AG08396 (cell line): ENCODE measurements around the gene ZNF438.

Experiments
- DNase-seq: peaks from one replicate; pipeline ENCODE4 v3.0.0; 2012; ENCODE audit warnings: low spot score, mixed read lengths

ZNF438 gene

DNA sequence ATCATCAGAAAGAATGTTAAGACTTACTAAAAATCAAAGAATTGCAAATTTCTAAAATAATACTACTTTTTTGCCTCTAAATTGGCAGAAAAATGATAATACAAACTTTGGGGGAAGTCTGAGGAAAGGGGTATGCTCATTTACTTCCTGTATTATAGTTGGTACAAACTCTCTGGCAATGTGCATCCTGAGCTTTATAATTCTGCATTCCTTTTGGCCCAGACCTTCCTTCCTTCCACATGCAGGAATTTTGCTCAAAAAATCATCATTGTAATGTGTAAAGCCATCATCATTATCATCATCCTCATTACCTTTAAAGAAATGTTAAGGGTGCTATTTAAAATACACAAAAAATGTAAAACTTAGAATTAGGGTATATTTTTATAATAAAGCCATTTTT lies 148.5 kb downstream of the ZNF438 start:
- DNase-seq, result no peak

DNA sequence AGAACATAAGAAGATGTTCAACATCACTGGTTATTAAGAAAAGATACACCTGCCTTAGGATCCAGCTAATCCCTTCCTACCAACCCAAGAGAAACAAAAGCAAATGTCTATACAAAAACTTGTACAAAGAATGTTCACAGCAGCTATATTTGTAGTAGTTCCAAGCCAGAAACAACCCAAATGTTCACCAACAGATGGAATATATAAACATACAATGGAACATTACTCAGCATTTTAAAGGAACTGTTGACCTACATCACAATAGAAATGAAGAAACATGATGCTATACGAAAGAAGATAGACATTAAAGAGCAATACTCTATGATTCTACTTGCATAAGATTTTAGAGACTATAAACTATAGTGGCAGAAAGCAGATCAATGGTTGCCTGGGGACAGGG lies 149.4 kb downstream of the ZNF438 start:
- no peak for DNase-seq

DNA sequence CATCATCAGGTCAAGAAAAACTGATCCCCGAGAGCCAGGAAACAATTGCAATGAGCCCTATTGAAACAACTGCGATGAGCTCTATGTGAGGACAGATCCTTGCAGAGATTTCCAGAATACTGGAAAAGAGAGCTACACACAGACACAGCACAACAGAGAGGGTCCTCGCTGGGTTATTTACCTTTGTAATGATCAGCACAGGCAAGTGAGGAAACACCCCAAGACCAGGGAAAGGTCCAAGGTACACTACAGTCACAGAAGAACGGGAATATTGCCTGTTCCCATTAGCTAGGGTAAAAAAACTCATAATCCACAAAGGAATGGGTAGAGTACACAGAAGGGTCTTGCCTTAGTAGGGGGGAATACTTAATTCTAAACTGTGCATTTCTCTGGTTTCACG lies 152.7 kb downstream of the ZNF438 start:
- no peak for DNase-seq

DNA sequence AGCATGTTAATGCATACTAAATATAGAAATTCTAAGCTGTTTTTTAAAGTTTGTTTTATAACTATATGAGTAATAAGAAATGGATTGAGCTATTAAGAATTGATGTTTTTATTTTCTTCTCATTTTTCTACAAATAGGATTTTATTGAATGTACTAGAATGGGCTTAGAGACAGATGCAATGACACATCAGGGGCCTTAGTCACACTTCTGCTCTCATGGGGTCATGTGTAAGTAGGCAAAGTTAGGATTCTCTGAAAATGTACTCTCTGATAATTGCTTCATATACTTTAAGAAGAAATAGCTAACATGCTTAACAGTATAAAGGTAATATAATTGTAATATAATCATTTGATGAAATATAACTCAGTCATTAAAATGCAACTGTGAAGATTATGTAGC lies 154.6 kb downstream of the ZNF438 start:
- DNase-seq, result no peak

DNA sequence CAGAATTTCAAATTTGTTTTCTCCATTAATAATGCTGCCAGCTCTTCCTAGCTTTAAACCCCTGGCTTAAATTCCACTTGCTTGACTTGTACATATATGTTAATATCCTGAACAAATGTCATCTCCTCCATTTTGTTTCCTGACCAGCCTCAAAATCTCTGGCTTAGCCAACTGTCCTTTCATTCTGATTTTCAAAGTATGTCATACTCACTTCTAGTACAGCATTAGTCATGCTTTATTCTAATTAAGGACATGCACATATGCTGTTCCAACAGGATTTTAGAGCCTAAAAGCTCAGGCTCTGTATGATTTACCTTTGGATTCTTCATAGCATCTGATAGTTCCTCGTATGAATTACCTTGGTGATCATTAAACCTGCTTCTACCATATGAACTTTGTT lies 158.3 kb downstream of the ZNF438 start:
- DNase-seq, result no peak

DNA sequence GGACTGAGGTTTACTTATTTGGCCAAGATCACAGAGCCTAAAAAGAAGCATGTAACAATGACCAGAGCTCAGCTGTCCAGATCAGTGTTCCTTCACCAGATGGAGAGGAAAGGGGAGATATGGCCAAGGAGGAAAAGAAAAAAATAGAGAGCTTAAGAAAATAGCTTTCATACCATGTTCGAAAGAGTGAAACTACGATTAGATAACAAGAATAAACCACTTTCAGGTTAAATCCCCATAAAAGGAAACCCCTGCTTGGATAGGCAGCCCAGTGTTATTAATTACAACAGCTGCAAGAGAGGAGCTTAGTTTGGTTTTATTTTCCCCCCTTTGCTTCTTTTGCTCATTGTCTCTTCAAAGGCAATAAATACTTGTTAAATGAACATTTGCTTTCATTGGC lies 160.8 kb downstream of the ZNF438 start:
- no peak for DNase-seq

DNA sequence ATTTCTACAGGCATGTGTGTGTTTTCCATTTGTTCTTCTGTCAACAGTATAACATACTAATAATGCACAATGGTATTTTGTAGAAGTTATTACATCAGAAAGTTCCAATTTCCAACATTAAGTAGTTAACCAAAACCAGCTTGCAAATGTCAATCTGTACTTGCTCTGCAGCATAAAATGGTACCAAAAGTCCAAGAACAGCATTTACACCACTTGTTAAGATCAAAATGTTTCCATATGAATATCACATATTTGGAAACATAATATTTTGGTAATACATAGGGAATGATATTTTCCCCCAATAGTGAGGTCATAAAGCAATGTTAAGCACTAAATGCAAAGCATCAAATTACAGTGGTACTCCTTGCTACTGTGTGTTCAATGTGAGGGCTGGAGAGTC lies 162.1 kb downstream of the ZNF438 start:
- no peak for DNase-seq

DNA sequence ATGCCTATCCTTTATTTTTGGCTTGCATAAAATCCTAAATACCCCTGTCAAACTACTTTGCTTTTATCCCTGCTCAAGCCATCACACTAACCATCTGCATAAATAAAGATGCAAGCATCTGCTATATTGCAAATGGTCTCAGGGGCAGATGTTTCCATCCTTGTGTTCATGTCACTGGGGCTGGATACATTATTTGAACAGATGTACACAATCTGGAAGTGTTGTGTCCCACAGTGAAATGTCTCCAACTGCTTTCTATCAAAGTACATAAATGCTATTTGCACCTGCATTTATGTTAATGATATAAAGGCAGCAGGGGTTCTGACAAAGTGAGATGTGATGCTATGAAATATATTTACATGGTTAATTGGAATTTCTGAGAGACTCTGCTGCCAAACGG lies 163.1 kb downstream of the ZNF438 start:
- no peak for DNase-seq

DNA sequence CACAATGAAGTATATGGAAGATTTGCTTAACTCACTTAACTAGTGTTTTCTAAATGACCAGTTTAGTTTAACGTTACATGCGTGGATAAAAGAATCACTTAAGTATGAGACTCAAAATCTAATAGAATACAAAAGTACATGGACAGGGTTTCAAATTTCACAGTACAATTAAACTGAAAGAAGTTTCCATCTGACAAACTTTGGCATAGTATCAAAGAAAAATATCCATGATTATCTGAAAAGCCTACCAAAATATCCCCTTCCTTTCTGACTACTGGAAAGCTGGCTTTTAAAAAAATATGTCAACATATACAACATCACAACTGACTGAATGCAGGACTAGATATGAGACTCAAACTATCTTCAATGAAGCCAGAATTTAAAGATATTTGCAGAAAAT lies 164.8 kb downstream of the ZNF438 start:
- DNase-seq, result no peak

DNA sequence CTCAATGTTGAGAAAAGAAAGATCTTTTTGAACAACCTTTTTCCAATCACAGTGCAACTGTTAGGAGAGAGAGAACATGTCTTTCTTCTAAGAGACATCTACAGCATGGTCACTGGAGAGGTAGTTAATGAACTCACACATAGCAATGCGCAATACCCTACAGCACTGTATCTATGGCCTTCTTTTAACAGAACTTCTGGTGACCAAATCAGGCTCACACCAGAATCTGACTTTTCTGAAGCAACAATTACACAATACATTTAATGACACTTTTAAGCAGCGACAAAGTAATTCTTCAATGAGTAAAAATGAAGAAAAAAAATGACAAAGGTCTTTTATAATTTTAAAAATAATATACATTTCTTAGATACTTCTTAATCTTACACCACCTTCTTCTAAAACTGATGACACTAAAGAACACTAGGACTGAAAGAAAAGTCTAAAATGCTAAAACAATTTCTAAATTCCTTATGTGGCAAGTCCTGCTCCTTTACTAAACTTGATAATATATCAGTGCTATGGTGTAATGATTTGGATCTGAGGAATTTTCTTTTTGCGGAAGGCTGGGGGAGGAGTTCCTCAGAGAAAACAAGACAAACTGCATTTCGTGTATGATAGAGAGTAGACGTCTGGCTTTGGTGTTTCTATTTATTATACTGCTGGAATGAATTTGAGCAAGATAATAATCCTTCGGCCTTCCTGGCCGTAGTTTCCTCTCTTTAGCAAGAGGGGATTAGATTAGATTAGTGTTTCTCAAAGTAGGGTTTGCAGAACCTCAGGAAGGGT lies 166.3 kb downstream of the ZNF438 start:
- DNase-seq, result no peak

DNA sequence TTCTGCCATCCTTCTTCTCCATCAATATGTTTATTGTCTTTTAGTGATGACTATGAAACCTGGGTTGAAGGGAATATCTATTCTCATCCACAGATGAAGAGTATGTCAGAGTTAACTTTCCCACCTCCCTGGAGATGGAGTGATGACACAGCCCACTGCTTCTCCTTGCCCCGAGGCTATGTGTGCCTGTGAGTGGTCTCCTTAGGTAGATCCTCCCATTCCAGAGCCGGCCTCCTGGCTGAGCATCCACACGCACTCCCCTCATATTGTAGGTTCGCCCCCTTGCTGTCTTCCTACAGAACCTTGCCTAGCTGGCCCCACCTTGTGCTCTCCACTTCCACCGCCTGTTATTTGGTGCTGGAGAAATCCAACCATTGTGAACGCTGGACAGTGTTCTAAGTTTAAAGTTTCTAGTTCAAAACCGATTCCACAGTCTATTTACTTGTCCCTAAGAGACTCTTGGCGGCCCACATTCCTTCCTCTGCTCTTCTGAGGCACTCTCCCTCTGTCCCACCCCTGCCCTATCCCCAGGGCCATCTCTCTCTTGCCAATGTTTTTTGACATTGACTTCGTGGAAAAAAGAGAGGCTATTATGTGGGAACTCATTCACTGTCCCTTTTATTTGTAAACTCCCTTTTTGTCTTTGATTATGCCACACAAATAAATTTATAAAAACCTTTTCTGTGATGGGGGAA lies 168.0 kb downstream of the ZNF438 start:
- DNase-seq, result no peak

DNA sequence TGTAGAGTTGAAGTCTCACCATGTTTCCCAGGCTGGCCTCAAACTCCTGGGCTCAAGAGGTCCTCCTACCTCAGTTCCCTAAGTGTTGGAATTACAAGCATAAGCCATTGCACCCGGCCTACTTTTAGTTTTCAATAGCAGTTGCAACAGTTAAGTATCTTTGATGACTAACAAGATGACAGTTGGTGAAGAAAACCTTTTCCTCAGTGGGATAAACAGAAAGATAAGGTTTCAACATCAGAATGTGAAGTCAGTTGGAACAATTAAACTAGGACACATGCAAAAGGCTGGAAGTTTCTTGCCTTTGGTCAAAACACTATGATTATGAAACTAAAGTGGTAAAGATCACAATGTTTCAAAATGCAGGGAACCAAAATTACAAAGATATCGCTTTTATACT lies 169.2 kb downstream of the ZNF438 start:
- peak; percentile 54 for DNase-seq

DNA sequence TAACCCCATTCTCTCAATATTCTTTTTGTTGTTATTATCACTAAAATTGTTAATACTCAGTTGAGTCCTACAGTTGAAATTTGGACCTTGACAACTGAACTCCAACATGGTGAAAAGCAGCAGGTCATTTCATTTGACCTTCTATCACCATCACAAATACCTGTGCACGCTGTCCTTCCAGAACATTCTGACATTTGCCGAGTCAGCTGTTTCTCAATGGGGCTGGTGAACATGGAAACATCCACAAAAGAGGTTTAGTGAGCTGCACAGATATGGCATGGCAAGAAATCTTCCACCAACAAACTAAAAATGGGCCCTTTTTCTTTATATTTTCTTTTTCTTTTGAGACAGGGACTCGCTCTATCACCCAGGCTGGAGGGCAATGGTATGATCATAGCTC lies 169.7 kb downstream of the ZNF438 start:
- no peak for DNase-seq

DNA sequence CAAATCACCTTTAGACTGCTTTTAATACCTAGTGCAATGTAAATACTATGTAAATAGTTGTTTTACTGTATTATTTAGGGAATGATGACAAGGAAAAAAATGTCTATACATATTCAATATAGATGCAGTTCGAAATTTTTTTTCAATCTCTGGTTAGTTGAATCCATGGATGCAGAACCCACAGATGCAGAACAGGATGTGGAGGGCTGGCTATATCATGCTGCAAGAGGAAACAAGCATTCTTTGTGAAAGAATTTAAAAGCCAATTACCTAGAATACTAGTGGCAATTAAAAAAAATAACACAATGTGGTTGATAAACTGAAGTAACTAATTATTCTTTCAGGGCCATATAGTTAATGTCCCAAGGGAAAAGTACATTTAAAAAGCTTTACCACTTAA lies 170.4 kb downstream of the ZNF438 start:
- DNase-seq, result no peak

DNA sequence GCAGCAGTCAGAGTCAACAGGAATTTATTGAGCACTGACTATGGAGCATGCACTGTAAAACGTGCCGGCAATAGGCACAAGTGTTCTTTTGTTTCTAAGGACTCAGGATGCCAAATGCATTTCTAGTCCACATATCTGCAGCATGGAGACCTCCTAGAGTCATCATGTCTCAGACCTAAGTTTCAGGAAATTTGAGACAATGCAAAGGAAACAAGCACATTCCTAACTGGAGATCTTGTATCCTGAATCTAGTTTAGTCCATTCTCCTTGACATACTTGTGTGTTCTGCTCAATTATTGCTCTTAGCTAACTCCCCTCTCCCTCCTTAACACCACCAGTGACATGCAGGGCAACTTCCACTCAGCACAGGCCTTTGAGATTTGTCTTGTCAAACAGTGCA lies 173.2 kb downstream of the ZNF438 start:
- DNase-seq, result no peak

DNA sequence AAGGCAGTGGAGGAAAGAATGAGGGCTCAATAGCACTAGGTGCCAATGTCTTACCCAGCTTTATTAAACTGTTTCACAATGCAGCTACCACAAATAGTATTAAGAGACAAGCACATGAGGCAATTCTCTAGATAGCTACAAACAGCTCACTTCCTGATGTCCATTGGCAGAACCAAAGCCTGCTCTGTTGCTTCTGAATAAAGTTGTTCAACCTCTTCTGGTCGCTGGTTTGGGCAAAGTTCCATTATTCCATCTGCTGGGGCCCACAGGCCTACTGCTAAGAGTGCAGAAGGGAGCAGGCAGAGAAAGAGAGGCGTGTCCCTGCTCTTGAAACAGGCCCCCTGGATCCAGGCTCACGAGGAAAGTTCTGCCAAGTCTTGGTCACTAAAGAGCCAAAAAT lies 173.9 kb downstream of the ZNF438 start:
- peak; percentile 38 for DNase-seq

DNA sequence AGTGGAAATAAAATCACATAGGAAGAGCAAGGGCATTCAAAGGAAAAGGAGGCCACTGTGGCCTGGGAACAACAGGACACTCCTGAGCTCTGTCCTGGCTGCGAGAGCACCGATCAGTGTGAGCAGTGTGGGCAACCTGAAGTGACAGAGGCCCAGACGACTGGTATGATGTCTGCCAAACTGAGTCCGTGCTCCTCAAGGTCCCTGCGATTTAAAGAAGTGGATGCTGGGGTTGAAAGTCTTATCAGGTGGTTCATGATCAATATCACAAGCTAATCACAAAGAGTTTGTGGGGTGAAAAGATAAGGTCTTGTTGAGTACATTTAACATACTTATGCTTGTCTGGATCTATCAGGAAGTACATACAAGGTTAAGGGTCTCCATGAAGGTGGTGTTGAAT lies 176.5 kb downstream of the ZNF438 start:
- no peak for DNase-seq

DNA sequence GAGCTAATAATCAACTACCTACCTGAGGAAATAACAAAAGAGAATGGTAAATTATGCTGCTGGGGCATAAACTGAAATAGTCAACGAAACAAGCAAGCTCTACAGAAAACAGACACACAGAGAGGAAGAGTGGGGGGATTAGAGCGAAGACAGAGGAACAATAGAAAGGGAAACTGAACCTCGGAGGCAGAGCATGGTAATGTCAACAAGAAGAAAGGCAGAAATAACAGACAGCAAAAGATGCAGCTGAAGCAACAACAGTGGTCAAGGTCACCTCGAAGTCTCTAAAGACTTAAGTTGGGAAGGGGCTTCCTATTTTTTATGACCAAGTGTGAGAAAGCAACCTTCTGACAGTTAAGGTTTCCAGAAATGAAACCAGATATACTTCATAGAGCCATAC lies 177.0 kb downstream of the ZNF438 start:
- DNase-seq, result no peak

DNA sequence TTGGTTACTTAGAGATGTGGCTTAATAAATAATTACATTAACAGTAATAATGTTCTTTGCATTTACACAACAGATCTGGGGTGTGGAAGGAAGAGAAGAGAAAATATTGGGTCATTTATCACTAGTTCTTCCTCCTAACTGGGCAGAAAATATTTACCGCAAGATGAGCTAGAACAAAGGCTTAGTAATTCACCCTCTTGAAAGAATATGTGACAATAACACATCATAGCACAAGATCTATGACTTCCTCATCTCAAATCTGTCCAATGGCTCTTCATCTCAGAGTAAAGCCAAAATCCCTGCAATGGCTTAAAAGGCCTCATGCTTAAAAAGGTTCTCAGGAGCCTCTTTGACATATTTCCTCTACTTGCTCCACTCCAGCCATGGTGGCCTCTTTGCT lies 178.6 kb downstream of the ZNF438 start:
- DNase-seq, result no peak

DNA sequence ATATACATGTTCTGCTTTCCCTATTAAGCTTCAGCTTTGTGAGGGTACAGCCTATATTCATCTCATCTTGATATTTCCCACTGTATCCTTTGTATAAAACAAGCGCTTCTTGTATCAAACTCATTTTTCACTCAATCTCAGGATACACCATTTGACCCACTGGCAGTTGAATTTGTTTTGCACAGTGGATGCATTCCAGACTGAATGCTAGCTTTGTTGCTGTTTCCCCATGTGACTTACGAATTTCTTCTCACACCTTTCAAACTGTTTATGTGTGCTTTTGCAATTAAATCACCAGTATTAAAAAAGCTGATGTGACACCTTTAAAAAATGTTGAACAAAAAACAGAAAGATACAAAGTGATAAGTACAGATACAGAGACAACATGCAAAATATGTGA lies 180.9 kb downstream of the ZNF438 start:
- DNase-seq, result no peak

DNA sequence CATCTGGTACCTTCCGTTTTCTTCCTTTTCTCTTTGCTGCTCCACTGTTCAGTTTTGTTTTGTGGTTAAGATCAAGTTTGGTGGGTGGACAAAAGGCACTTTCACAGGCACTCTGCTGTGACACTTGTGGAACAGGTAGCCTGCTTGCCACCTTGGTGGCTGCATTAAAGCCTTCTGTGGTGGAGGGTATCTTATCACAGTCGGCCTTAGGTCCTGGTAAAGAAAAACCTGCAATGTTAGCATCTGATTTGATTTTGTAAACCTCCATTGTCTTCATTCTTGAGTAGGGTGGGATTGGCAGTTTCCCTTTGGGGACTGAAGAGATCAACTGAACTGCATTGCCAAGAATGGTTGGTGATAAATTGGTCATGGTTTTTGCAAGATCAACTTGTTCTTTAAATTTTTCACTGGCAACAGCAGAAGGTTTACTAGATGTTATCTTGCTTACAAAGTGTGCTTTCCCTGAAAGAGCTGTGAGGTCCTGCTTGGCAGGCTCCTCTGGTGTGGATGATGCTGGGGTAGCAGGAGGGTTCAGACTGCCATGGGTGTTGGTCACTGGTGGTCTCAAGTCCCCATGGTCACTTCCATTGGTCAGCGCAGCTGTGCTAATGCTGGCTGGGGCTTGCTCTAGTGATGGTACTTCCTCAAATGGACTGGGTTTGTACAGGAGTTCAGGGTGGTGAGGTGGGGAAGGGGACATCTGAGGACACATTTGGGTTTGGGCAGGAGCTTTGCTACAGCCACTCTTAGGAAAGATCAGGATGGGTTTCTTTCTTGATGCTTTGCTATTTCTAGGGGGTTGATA lies 182.2 kb downstream of the ZNF438 start:
- no peak for DNase-seq

DNA sequence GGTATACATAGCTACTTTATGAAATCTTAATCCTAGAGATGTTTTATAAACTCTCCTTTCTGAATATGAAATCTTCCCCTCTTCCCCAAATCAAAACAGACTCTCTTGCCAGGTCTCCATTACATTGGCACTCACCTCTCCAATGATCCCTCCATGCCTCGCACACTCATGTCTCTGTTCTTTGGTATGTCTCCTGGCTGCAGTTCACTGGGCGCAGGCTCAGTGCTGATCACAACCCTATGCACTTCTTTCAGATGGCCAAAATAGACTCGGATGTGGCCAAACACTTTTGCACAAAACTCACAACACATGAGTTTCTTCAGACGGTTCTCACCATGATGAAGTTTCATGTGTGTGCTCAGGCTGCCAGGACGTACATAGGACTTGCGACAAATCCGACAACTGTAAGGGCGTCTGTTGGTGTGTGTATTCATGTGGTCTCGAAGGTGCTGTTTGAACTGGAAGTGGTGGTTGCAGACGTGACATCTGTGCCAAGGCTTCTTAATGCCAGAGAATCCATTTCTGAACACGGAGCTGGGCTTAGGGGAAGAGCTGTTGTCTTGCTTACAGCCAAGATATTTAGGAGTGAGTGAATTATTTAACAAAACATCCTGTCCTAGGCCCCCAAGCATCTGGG lies 183.2 kb downstream of the ZNF438 start:
- no peak for DNase-seq

DNA sequence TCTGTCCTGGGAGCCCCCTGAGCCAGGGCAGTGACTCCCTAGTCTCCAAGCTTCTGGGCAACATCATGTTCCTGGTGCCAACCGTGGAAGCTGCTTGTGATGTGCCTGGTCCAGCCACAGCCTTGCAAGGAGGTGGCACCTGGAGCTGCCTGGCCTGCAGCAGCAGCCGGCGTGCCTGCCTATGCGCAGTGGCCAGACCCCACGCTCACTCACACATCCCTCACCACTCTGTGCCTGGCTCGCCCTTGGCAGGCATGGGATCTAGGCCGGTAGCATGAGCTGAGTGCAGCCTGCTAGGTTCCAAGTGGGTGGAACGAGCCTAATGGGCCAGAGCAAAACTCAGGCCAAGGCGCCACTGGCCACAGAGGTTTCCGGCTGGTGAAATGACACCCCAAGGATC lies 184.0 kb downstream of the ZNF438 start:
- no peak for DNase-seq
